H1 (cell line): ENCODE results near the gene RSPO1. TPM values are rescaled to one million over a fixed set of nuclear protein-coding genes. Genes with fewer than 3 reads are reported as not detected.

Experiments
- CTCF ChIA-PET: fragments of 300-600 bp; sonication (Branson Sonifier 250); formaldehyde crosslinking; loops from one replicate; lab custom pipeline; 2021; ENCODE audit not compliant: partially characterized antibody; lab: Charles Lee
- POLR2A ChIA-PET: fragments of 300-600 bp; sonication (Branson Sonifier 250); formaldehyde crosslinking; loops from one replicate; lab custom pipeline; 2021; ENCODE audit warnings: inconsistent platforms; ENCODE audit not compliant: partially characterized antibody; lab: Charles Lee
- DNase-seq, 2 experiments: peaks; one replicate each; pipeline versions ENCODE4 v3.0.0 to v3.0.0-alpha.2; 2010 to 2022; ENCODE audit warnings: low spot score in 2 of 2, low read depth in 1 of 2, mixed read lengths in 1 of 2
- FAIRE-seq: peaks from 2 replicates; lab custom pipeline; 2011; peaks lifted over from hg19 to GRCh38; lab: Jason Lieb, UNC
- H2AFZ ChIP-seq: 2 replicates; pipeline ENCODE4 v1.8.1; 2012; ENCODE audit warnings: low read length, inconsistent platforms
- H2AK5ac ChIP-seq: 2 replicates; pipeline ENCODE4 v1.6.1; 2013; ENCODE audit warnings: low read depth, low read length
- H2BK120ac ChIP-seq: replicated peaks from 2 replicates; pipeline ENCODE3; 2013; ENCODE audit warnings: low read depth, low read length, inconsistent platforms
- H2BK12ac ChIP-seq: 2 replicates; pipeline ENCODE4 v1.6.1; 2013; ENCODE audit warnings: low read depth, low read length
- H2BK15ac ChIP-seq: 2 replicates; pipeline ENCODE4 v1.6.1; 2013; ENCODE audit warnings: low read length
- H2BK20ac ChIP-seq: 2 replicates; pipeline ENCODE4 v1.6.1; 2013; ENCODE audit warnings: low read length
- H2BK5ac ChIP-seq: 2 replicates; pipeline ENCODE4 v1.6.1; 2013; ENCODE audit warnings: low read depth, low read length
- H3K14ac ChIP-seq: 2 replicates; pipeline ENCODE4 v1.6.1; 2013; ENCODE audit warnings: inconsistent platforms; ENCODE audit not compliant: insufficient read length
- H3K18ac ChIP-seq: 2 replicates; pipeline ENCODE4 v1.6.1; 2013; ENCODE audit warnings: low read length; ENCODE audit errors: extremely low read depth
- H3K23ac ChIP-seq: 2 replicates; pipeline ENCODE4 v1.6.1; 2013; ENCODE audit warnings: inconsistent platforms; ENCODE audit not compliant: insufficient read length
- H3K23me2 ChIP-seq: 2 replicates; pipeline ENCODE4 v1.6.1; 2013; ENCODE audit warnings: low read depth, low read length
- H3K27ac ChIP-seq: 2 replicates; pipeline ENCODE4 v1.6.1; 2011; ENCODE audit warnings: low read depth, low read length, inconsistent platforms
- H3K27me3 ChIP-seq, 4 experiments: replicated peaks in 1 of 4; 1 replicate in 1 of 4; 2 replicates in 3 of 4; pipeline versions ENCODE4 v1.6.1 to v1.8.1; 2011 to 2013; ENCODE audit warnings: low read length in 3 of 4, mild to moderate bottlenecking in 3 of 4, inconsistent platforms in 2 of 4, mixed read lengths in 2 of 4, moderate library complexity in 1 of 4; ENCODE audit not compliant: control insufficient read depth in 3 of 4, insufficient read depth in 3 of 4; ENCODE audit errors: extremely low read depth in 1 of 4
- H3K36me3 ChIP-seq, 4 experiments: 2 replicates each; pipeline versions ENCODE4 v1.6.1 to v1.8.1; 2011 to 2013; ENCODE audit warnings: mild to moderate bottlenecking in 4 of 4, low read length in 3 of 4, moderate library complexity in 2 of 4, control low read depth in 1 of 4, inconsistent platforms in 1 of 4; ENCODE audit not compliant: insufficient read depth in 4 of 4, control insufficient read depth in 2 of 4
- H3K4ac ChIP-seq: replicated peaks from 2 replicates; pipeline ENCODE3; 2013; ENCODE audit warnings: low read length, low read depth, mixed read lengths, inconsistent platforms; ENCODE audit not compliant: insufficient read length
- H3K4me1 ChIP-seq, 4 experiments: replicated peaks in 1 of 4; 1 replicate in 1 of 4; 2 replicates in 3 of 4; pipeline versions ENCODE4 v1.6.1 to v1.8.1; 2011 to 2013; ENCODE audit warnings: low read length in 3 of 4, inconsistent platforms in 2 of 4, mixed read lengths in 1 of 4; ENCODE audit not compliant: insufficient read depth in 4 of 4, control insufficient read depth in 3 of 4
- H3K4me2 ChIP-seq, 2 experiments: 2 replicates each; pipeline versions ENCODE4 v1.6.1 to v1.8.1; 2011 to 2013; ENCODE audit warnings: low read depth in 2 of 2, low read length in 2 of 2, control low read depth in 1 of 2, inconsistent platforms in 1 of 2, mild to moderate bottlenecking in 1 of 2; ENCODE audit not compliant: insufficient read depth in 1 of 2
- H3K4me3 ChIP-seq, 4 experiments: fragments of 200-600, 300-600 bp in 1 of 4; sonication (generic), shearing (Covaris generic), sonication (Bioruptor Twin) in 1 of 4; 2 replicates each; pipeline versions ENCODE4 v1.5.1 to v1.8.1; 2011 to 2016; ENCODE audit warnings: low read length in 4 of 4, low read depth in 3 of 4, control low read depth in 2 of 4, inconsistent platforms in 2 of 4, mild to moderate bottlenecking in 2 of 4, mixed read lengths in 1 of 4, moderate library complexity in 1 of 4; ENCODE audit not compliant: insufficient read depth in 2 of 4; ENCODE audit errors: extremely low read depth in 1 of 4
- H3K56ac ChIP-seq: replicated peaks from 2 replicates; pipeline ENCODE3; 2013; ENCODE audit warnings: low read depth, mild to moderate bottlenecking, mixed read lengths, low read length, inconsistent platforms; ENCODE audit not compliant: insufficient read length
- H3K79me1 ChIP-seq: 2 replicates; pipeline ENCODE4 v1.6.1; 2013; ENCODE audit warnings: low read depth, low read length, control low read depth
- H3K79me2 ChIP-seq, 2 experiments: 2 replicates each; pipeline versions ENCODE4 v1.6.1 to v1.8.1; 2012 to 2013; ENCODE audit warnings: low read length in 2 of 2, mild to moderate bottlenecking in 2 of 2, inconsistent platforms in 1 of 2; ENCODE audit not compliant: insufficient read depth in 2 of 2, control insufficient read depth in 1 of 2
- H3K9ac ChIP-seq, 4 experiments: replicated peaks in 1 of 4; 1 replicate in 1 of 4; 2 replicates in 3 of 4; pipeline versions ENCODE4 v1.6.1 to v1.8.1; 2011 to 2013; ENCODE audit warnings: low read depth in 3 of 4, low read length in 3 of 4, control low read depth in 2 of 4, mild to moderate bottlenecking in 2 of 4, moderate library complexity in 2 of 4, inconsistent platforms in 1 of 4; ENCODE audit errors: extremely low read depth in 1 of 4
- H3K9me3 ChIP-seq, 2 experiments: 2 replicates each; pipeline versions ENCODE4 v1.6.1 to v1.8.1; 2012 to 2013; ENCODE audit warnings: mild to moderate bottlenecking in 2 of 2, moderate library complexity in 2 of 2, control low read depth in 1 of 2, inconsistent platforms in 1 of 2, low read depth in 1 of 2, low read length in 1 of 2, mixed read lengths in 1 of 2; ENCODE audit not compliant: insufficient read depth in 2 of 2
- H4K20me1 ChIP-seq, 2 experiments: replicated peaks in 1 of 2; 2 replicates each; pipeline versions ENCODE3 to v1.8.1; 2011 to 2013; ENCODE audit warnings: inconsistent platforms in 2 of 2, low read length in 2 of 2, mild to moderate bottlenecking in 1 of 2; ENCODE audit not compliant: insufficient read depth in 2 of 2, control insufficient read depth in 1 of 2
- H4K5ac ChIP-seq: 2 replicates; pipeline ENCODE4 v1.6.1; 2013; ENCODE audit warnings: low read length, low read depth, mixed read lengths, inconsistent platforms; ENCODE audit not compliant: insufficient read length
- H4K8ac ChIP-seq: 2 replicates; pipeline ENCODE4 v1.8.0; 2013; ENCODE audit warnings: mild to moderate bottlenecking, moderate library complexity, low read length, inconsistent platforms; ENCODE audit not compliant: insufficient read depth; ENCODE audit errors: extremely low read depth
- H4K91ac ChIP-seq: replicated peaks from 2 replicates; pipeline ENCODE3; 2013; ENCODE audit warnings: low read length, mixed read lengths, inconsistent platforms; ENCODE audit not compliant: insufficient read length
- CREB1 ChIP-seq: IDR thresholded peaks from 2 replicates; pipeline ENCODE4 v1.6.1; 2012; ENCODE audit warnings: inconsistent platforms
- EGR1 ChIP-seq: IDR thresholded peaks from 2 replicates; pipeline ENCODE4 v1.6.1; 2011; ENCODE audit warnings: low read depth, low read length, borderline replicate concordance
- SIN3A ChIP-seq, 2 experiments: IDR thresholded peaks in 1 of 2; conservative IDR thresholded peaks in 1 of 2; 2 replicates each; pipeline ENCODE4 v1.6.1; 2011 to 2012; ENCODE audit warnings: low read length in 2 of 2, improper control_type of control experiment in 1 of 2, low read depth in 1 of 2, mild to moderate bottlenecking in 1 of 2
- WGBS, 2 experiments: shearing (Covaris generic) in 1 of 2; methylation state at CpG; one replicate each; pipeline versions ENCODE4 v1.1.6 to v1.1.7; 2013 to 2015; ENCODE audit warnings: low lambda C conversion rate in 2 of 2, mixed read lengths in 2 of 2, inconsistent platforms in 1 of 2, low coverage in 1 of 2, missing lambda C conversion rate in 1 of 2; ENCODE audit not compliant: insufficient replicate concordance in 2 of 2, insufficient coverage in 1 of 2, insufficient read length in 1 of 2; ENCODE audit errors: extremely low coverage in 1 of 2, missing lambda C conversion rate in 1 of 2; 5-methylcytosine and 5-hydroxymethylcytosine counted together
- polyA plus RNA-seq, 7 experiments: library from polyadenylated mRNA; depleted of rRNA in 3 of 7; stranded (reverse) in 5 of 7; unstranded in 2 of 7; fragments of >200 nt in 5 of 7; fragments of 200-250 nt in 2 of 7; gene quantifications; 1 replicate in 5 of 7; 2 replicates in 1 of 7; 4 replicates in 1 of 7; pipeline versions ENCODE4 v1.2.1 to v1.2.3, GENCODE V29; 2011 to 2013; ENCODE audit warnings: missing spikeins in 2 of 7, mixed read lengths in 2 of 7
- total RNA-seq: library from RNA; stranded (reverse); fragmentation: NEBNext Ultra II Directional; extraction: Animal tissue kit (Norgen Biotek cat#: 25700); gene quantifications from 2 replicates; pipeline ENCODE4 v1.2.1, GENCODE V29; 2021

Gene RSPO1
- total and polyA plus RNA-seq, 2 of the 8 experiments (the other 6 are each of a cell fraction or from before 2014, with no cell fraction given), result 0.39 TPM; not detected in 1

DNA sequence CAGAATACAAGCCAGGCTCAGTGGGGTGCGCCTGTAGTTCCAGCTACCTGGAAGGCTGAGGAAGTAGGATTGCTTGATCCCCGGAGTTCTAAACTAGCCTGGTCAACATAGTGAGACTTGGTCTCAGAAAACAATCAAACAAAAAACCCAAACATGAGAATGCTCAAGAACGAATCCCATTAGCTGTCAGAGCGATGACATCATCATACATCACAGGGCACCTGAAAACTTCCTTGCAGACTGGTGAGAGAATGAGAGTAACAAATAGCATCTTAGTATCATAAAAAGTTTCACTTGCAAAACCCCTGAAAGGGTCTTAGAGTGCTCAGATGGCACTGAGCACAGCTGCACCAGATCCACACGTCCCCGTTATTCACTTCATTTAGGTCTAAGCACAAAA is 36.6 kb upstream of the RSPO1 start:
- H3K4me2 ChIP-seq, result no peak overlapping the region
- H3K36me3 ChIP-seq, result no peaks in the 10 kb centered on the region
- TF ChIP-seq SIN3A (conservative IDR thresholded peaks at IDR 0.05 in 1 of 2, IDR thresholded peaks at IDR 0.05 in 1 of 2; ENCODE audit: low read depth in 1 of 2, low read length in 2 of 2), result no peak
- TF ChIP-seq EGR1, result no peak
- 0 out of 2 replicates have a peak, but pooled peaks have one; percentile 18 for TF ChIP-seq CREB1
- TF ChIP-seq, all 59 proteins: peak for 1
- Histone ChIP-seq H3K9me3 (no peaks in the 10 kb centered on the region), H4K8ac (no peak overlapping the region), H3K4me3 (no peak overlapping the region), H2BK20ac (no peak overlapping the region), H3K27ac (no peak overlapping the region), H3K4me1 (peaks cover 0 to 10% (median 1%) of the 10 kb centered on the region in 4 experiments; a peak in 3 of 7 replicates), H3K14ac (no peak overlapping the region), H4K91ac (no peak overlapping the region), H2BK12ac (no peak overlapping the region), H3K23me2 (no peaks in the 10 kb centered on the region; the same call in 1 of the 2 replicates), H3K79me1 (no peaks in the 10 kb centered on the region), H2BK5ac (no peak overlapping the region), H2BK120ac (no peak overlapping the region), H4K20me1 (no peaks in the 10 kb centered on the region), H2AFZ (no peak overlapping the region), H2AK5ac (no peak overlapping the region), H3K79me2 (no peaks in the 10 kb centered on the region), H4K5ac (no peak overlapping the region), H3K27me3 (peaks cover 0 to 2% (median 0%) of the 10 kb centered on the region in 4 experiments; a peak in 1 of 7 replicates), H3K18ac (no peak overlapping the region), H2BK15ac (no peak overlapping the region), H3K9ac (no peak overlapping the region), H3K23ac (no peak overlapping the region), H3K56ac (no peak overlapping the region), H3K4ac (no peak overlapping the region)
- FAIRE-seq (no peak), DNase-seq (no peak)
- ChIA-PET POLR2A (interaction anchor here (0.6 kb wide), 1 partner anchor 295 kb away, joined by 3 read pairs; no protein-coding TSS in a partner anchor), CTCF (interaction anchor here (0.6 to 20.8 kb wide), 5 partner anchors 11 to 204 kb away, joined by 3 to 400 read pairs (median 3); no protein-coding TSS in a partner anchor)
- 66% methylated on average over 6 of the region's 6 CpGs; no CpG with 5 or more reads in 1 of the 2 experiments for WGBS, 2 experiments
